SK-N-SH (cell line): ENCODE measurements around the gene KLHL22. TPM values are rescaled to one million over a fixed set of nuclear protein-coding genes. Genes with fewer than 3 reads are reported as not detected.

ENCODE experiments used
- CTCF ChIA-PET: fragments of 300-600, 350-600 bp; formaldehyde crosslinking; extraction: SDS; loops from one replicate; lab custom pipeline; 2021; lab: Yijun Ruan, JAX
- POLR2A ChIA-PET: fragments of 350-600 bp; sonication (Branson Sonifier 250); formaldehyde crosslinking; extraction: SDS; loops from one replicate; lab custom pipeline; 2020; ENCODE audit warnings: antibody characterized with exemption, inconsistent platforms; lab: Yijun Ruan, JAX
- DNase-seq: peaks from one replicate; pipeline ENCODE4 v3.0.0; 2012
- H2AFZ ChIP-seq: fragments of 200-600 bp; sonication (generic); 2 replicates; pipeline ENCODE4 v1.8.1; 2016; ENCODE audit warnings: antibody characterized with exemption, mild to moderate bottlenecking, low read depth
- H3F3A ChIP-seq: fragments of 200-600 bp; sonication (generic); replicated peaks from 2 replicates; pipeline ENCODE3; 2016; ENCODE audit warnings: antibody characterized with exemption, mild to moderate bottlenecking; ENCODE audit not compliant: insufficient read depth
- H3K27ac ChIP-seq, 2 experiments: fragments of 200-500 bp in 1 of 2; fragments of 200-600 bp in 1 of 2; sonication (Bioruptor generic) in 1 of 2; sonication (generic), shearing (Covaris generic) in 1 of 2; 2 replicates each; pipeline versions ENCODE4 v1.5.1 to v1.6.1; 2014 to 2016; ENCODE audit warnings: low read depth in 2 of 2, inconsistent platforms in 1 of 2, low read length in 1 of 2, mild to moderate bottlenecking in 1 of 2, mixed read lengths in 1 of 2
- H3K27me3 ChIP-seq: fragments of 200-600 bp; sonication (generic), shearing (Covaris generic); 2 replicates; pipeline ENCODE4 v1.6.1; 2016; ENCODE audit warnings: mixed run types; ENCODE audit not compliant: insufficient read depth
- H3K36me3 ChIP-seq, 2 experiments: fragments of 200-500 bp in 1 of 2; fragments of 200-600 bp in 1 of 2; sonication (Bioruptor generic) in 1 of 2; sonication (generic) in 1 of 2; replicated peaks in 1 of 2; 2 replicates each; pipeline versions ENCODE3 to v1.5.1; 2014 to 2016; ENCODE audit warnings: low read length in 1 of 2, mild to moderate bottlenecking in 1 of 2; ENCODE audit not compliant: insufficient read depth in 2 of 2, control insufficient read depth in 1 of 2
- H3K4me1 ChIP-seq, 2 experiments: fragments of 200-500 bp in 1 of 2; fragments of 200-600 bp in 1 of 2; sonication (Bioruptor generic) in 1 of 2; sonication (generic), shearing (Covaris generic) in 1 of 2; 2 replicates each; pipeline versions ENCODE4 v1.5.1 to v1.6.1; 2014 to 2016; ENCODE audit warnings: low read depth in 1 of 2, low read length in 1 of 2, mixed run types in 1 of 2; ENCODE audit not compliant: insufficient read depth in 2 of 2, control insufficient read depth in 1 of 2
- H3K4me2 ChIP-seq: fragments of 200-600 bp; sonication (generic), shearing (Covaris generic); 2 replicates; pipeline ENCODE4 v1.6.1; 2017; ENCODE audit warnings: mixed run types
- H3K4me3 ChIP-seq, 2 experiments: fragments of 200-500 bp in 1 of 2; fragments of 200-600 bp in 1 of 2; sonication (Bioruptor generic) in 1 of 2; sonication (generic), shearing (Covaris generic) in 1 of 2; 2 replicates each; pipeline versions ENCODE4 v1.5.1 to v1.8.1; 2014 to 2016; ENCODE audit warnings: low read depth in 2 of 2, inconsistent platforms in 1 of 2, low read length in 1 of 2, mild to moderate bottlenecking in 1 of 2, mixed read lengths in 1 of 2, moderate library complexity in 1 of 2
- H3K79me2 ChIP-seq: fragments of 200-600 bp; sonication (generic); 2 replicates; pipeline ENCODE4 v1.8.1; 2017; ENCODE audit warnings: mild to moderate bottlenecking; ENCODE audit not compliant: insufficient read depth
- H3K9ac ChIP-seq: fragments of 200-600 bp; sonication (generic); 2 replicates; pipeline ENCODE4 v1.6.1; 2017; ENCODE audit warnings: mixed run types
- H3K9me2 ChIP-seq: fragments of 200-600 bp; sonication (generic); 2 replicates; pipeline ENCODE4 v1.6.1; 2017; ENCODE audit warnings: mixed run types
- H3K9me3 ChIP-seq: fragments of 200-600 bp; sonication (generic); 2 replicates; pipeline ENCODE4 v1.6.1; 2017; ENCODE audit warnings: mixed run types, mild to moderate bottlenecking, moderate library complexity
- H4K20me1 ChIP-seq: fragments of 200-600 bp; sonication (generic); 2 replicates; pipeline ENCODE4 v1.6.1; 2017; ENCODE audit warnings: mild to moderate bottlenecking, mixed run types; ENCODE audit not compliant: insufficient read depth
- CHD2 ChIP-seq: fragments of 150-350 bp; IDR thresholded peaks from 2 replicates; pipeline ENCODE4 v1.6.1; 2018; ENCODE audit warnings: low read length; ENCODE audit not compliant: partially characterized antibody
- CTCF ChIP-seq: fragments of 200-600 bp; sonication (generic); IDR thresholded peaks from 2 replicates; pipeline ENCODE4 v1.6.1; 2017; ENCODE audit warnings: antibody characterized with exemption, mild to moderate bottlenecking, moderate library complexity
- EP300 ChIP-seq, 2 experiments: IDR thresholded peaks; 2 replicates each; pipeline versions ENCODE4 v1.4.0 to v1.6.1; 2012; ENCODE audit warnings: borderline replicate concordance in 1 of 2, low read depth in 1 of 2, low read length in 1 of 2
- FOXJ3 ChIP-seq: sonication (generic); formaldehyde crosslinking; IDR thresholded peaks from 2 replicates; pipeline ENCODE4 v1.5.1; 2020; ENCODE audit warnings: mild to moderate bottlenecking, missing genetic modification reagents
- GABPA ChIP-seq: IDR thresholded peaks from 2 replicates; pipeline ENCODE4 v1.4.0; 2012; ENCODE audit warnings: low read depth, mild to moderate bottlenecking
- GATA2 ChIP-seq: sonication (generic); formaldehyde crosslinking; IDR thresholded peaks from 2 replicates; pipeline ENCODE4 v1.5.0; 2020; ENCODE audit warnings: mild to moderate bottlenecking, missing genetic modification reagents
- MAX ChIP-seq: IDR thresholded peaks from 2 replicates; pipeline ENCODE4 v1.4.0; 2012; ENCODE audit warnings: low read depth
- MXI1 ChIP-seq: IDR thresholded peaks from 2 replicates; pipeline ENCODE4 v1.6.1; 2012; ENCODE audit warnings: mild to moderate bottlenecking, low read depth, low read length, improper control_type of control experiment
- NFIC ChIP-seq: IDR thresholded peaks from 2 replicates; pipeline ENCODE4 v1.4.0; 2012; ENCODE audit warnings: borderline replicate concordance
- PBX3 ChIP-seq: IDR thresholded peaks from 2 replicates; pipeline ENCODE4; 2012
- RAD21 ChIP-seq: IDR thresholded peaks from 2 replicates; pipeline ENCODE4 v1.6.1; 2012; ENCODE audit warnings: mild to moderate bottlenecking, low read length
- RCOR1 ChIP-seq: fragments of 150-350 bp; IDR thresholded peaks from 2 replicates; pipeline ENCODE4 v1.6.1; 2017; ENCODE audit warnings: antibody characterized with exemption, low read length
- RXRA ChIP-seq: IDR thresholded peaks from 2 replicates; pipeline ENCODE4 v1.4.0; 2012; ENCODE audit warnings: low read depth, mild to moderate bottlenecking, borderline replicate concordance
- SIN3A ChIP-seq: IDR thresholded peaks from 2 replicates; pipeline ENCODE4 v1.6.1; 2012; ENCODE audit warnings: low read depth, mild to moderate bottlenecking, low read length, moderate library complexity, borderline replicate concordance
- TCF12 ChIP-seq: IDR thresholded peaks from 2 replicates; pipeline ENCODE4 v1.4.0; 2012
- TEAD4 ChIP-seq: IDR thresholded peaks from 2 replicates; pipeline ENCODE4 v1.4.0; 2012; ENCODE audit warnings: mild to moderate bottlenecking, borderline replicate concordance; ENCODE audit not compliant: insufficient read depth
- USF1 ChIP-seq: IDR thresholded peaks from 2 replicates; pipeline ENCODE4 v1.4.0; 2012; ENCODE audit warnings: low read depth, borderline replicate concordance
- USF2 ChIP-seq: fragments of 150-350 bp; IDR thresholded peaks from 2 replicates; pipeline ENCODE4 v1.6.1; 2017; ENCODE audit warnings: antibody characterized with exemption, low read length, low read depth, borderline replicate concordance
- WGBS: methylation state at CpG from one replicate; pipeline ENCODE4 v1.1.6; 2017; ENCODE audit warnings: low lambda C conversion rate; 5-methylcytosine and 5-hydroxymethylcytosine counted together
- polyA plus RNA-seq, 3 experiments: library from polyadenylated mRNA; depleted of rRNA; stranded (reverse); fragments of >200 nt; gene quantifications; 2 replicates each; pipeline ENCODE4 v1.2.3, GENCODE V29; 2012

KLHL22 gene
- polyA plus RNA-seq, 1 of the 3 experiments (the other 2 are of a cell fraction) = 26.5 TPM

GRCh38 chr22:20422271-20423007 lies 73.2 kb downstream of the KLHL22 start:
- no peaks in the 10 kb centered on the region for H3K27me3 ChIP-seq
- DNase-seq = peak; percentile 97

GRCh38 chr22:20421507-20421874 lies 74.1 kb downstream of the KLHL22 start:
- H3K4me2 ChIP-seq = no peak overlapping the region
- H2AFZ ChIP-seq = no peak overlapping the region
- peaks cover 16 to 44% of the 10 kb centered on the region in 2 experiments; a peak in 3 of 4 replicates for H3K4me1 ChIP-seq
- no peak overlapping the region for H3K9ac ChIP-seq
- H3K79me2 ChIP-seq = no peaks in the 10 kb centered on the region
- peaks cover 0 to 18% of the 10 kb centered on the region in 2 experiments for H3K36me3 ChIP-seq
- peak overlapping the region; percentile 74 to 95; a peak in 3 of 4 replicates for H3K27ac ChIP-seq
- no peak for DNase-seq
- peaks cover 27% of the 10 kb centered on the region for H4K20me1 ChIP-seq
- 93% methylated on average over 6 of the region's 7 CpGs for WGBS
- peaks cover 16% of the 10 kb centered on the region for H3F3A ChIP-seq
- no peaks in the 10 kb centered on the region for H3K9me2 ChIP-seq
- ChIA-PET POLR2A (no interaction called here), CTCF (interaction anchor here (0.8 to 3.4 kb wide), 3 partner anchors 32 to 41 kb away, joined by 3 to 17 read pairs (median 5); no protein-coding TSS in a partner anchor)
- H3K9me3 ChIP-seq = no peaks in the 10 kb centered on the region
- H3K27me3 ChIP-seq = no peaks in the 10 kb centered on the region
- H3K4me3 ChIP-seq = no peak overlapping the region
- TF ChIP-seq USF2 (no peak), CTCF (no peak), PBX3 (no peak), CHD2 (no peak), EP300 (IDR thresholded peaks at IDR 0.05; ENCODE audit: borderline replicate concordance in 1 of 2, low read depth in 1 of 2, low read length in 1 of 2) (no peak), SIN3A (no peak), USF1 (no peak), NFIC (no peak), RAD21 (no peak), GABPA (no peak), MAX (no peak), FOXJ3 (CRISPR knock-in tag) (no peak), GATA2 (CRISPR knock-in tag) (no peak)

More at GRCh38 chr22:20422271-20423007, 73.2 kb downstream of the KLHL22 start:
- TF ChIP-seq TCF12 = peak; percentile 62
- TF ChIP-seq RXRA = no peak
- peak; percentile 65; the same call in 1 of the 2 replicates for TF ChIP-seq FOXJ3 (CRISPR knock-in tag)
- peak; percentile 75; the same call in 1 of the 2 replicates for TF ChIP-seq MXI1
- TF ChIP-seq USF1 = no peak
- TF ChIP-seq TEAD4 = 0 out of 2 replicates have a peak, but pooled peaks have one; percentile 8
- peak; percentile 70; the same call in 1 of the 2 replicates for TF ChIP-seq RCOR1
- TF ChIP-seq EP300 (IDR thresholded peaks at IDR 0.05; ENCODE audit: borderline replicate concordance in 1 of 2, low read depth in 1 of 2, low read length in 1 of 2) = peak in 1 of 2 experiments; percentile 61; a peak in 1 of 4 replicates
- no peak for TF ChIP-seq MAX
- Histone ChIP-seq H3K27ac (peak overlapping the region; percentile 74 to 95; a peak in 3 of 4 replicates), H2AFZ (no peak overlapping the region), H3K36me3 (peaks cover 5 to 27% of the 10 kb centered on the region in 2 experiments), H3K9me2 (no peaks in the 10 kb centered on the region), H3K4me1 (peaks cover 16 to 44% of the 10 kb centered on the region in 2 experiments; a peak in 3 of 4 replicates), H3K9ac (no peak overlapping the region), H3K4me2 (peak overlapping the region; percentile 62; the same call in 1 of the 2 replicates), H3K4me3 (no peak overlapping the region), H3K79me2 (no peaks in the 10 kb centered on the region), H3K9me3 (no peaks in the 10 kb centered on the region), H3F3A (peaks cover 16% of the 10 kb centered on the region), H4K20me1 (peaks cover 27% of the 10 kb centered on the region)
- POLR2A ChIA-PET = interaction anchor here (0.7 to 3.1 kb wide), 5 partner anchors 12 to 593 kb away, joined by 3 to 13 read pairs (median 5); partner anchors contain the start of genes P2RX6 and SCARF2
- CTCF ChIA-PET = interaction anchor here (0.7 to 3.4 kb wide), 8 partner anchors 12 to 152 kb away, joined by 3 to 17 read pairs (median 3); no protein-coding TSS in a partner anchor
- 48% methylated on average over 20 of the region's 21 CpGs for WGBS
